Caco-2 (cell line): ENCODE data around the gene ATF6. TPM values are rescaled to one million over a fixed set of nuclear protein-coding genes. Genes with fewer than 3 reads are reported as not detected.

ENCODE experiments used
- BruUV-seq: library from RNA; stranded (reverse); fragments of 400-500 nt; replicated peaks from 2 replicates; lab custom pipeline; 2021; lab: Mats Ljungman, UMichigan
- CTCF ChIA-PET: fragments of 300-600 bp; sonication (Branson Sonifier 250); formaldehyde crosslinking; loops from one replicate; lab custom pipeline; 2022; ENCODE audit warnings: antibody characterized with exemption; lab: Charles Lee
- POLR2A ChIA-PET: fragments of 300-600 bp; sonication (Branson Sonifier 250); formaldehyde crosslinking; loops from one replicate; lab custom pipeline; 2022; ENCODE audit warnings: antibody characterized with exemption; lab: Charles Lee
- DNase-seq, 2 experiments: peaks; one replicate each; pipeline versions ENCODE4 v3.0.0 to v3.0.0-alpha.2; 2020 to 2022
- H3K27me3 ChIP-seq: replicated peaks from 2 replicates; pipeline ENCODE4 v1.6.0; 2011; ENCODE audit warnings: low read length; ENCODE audit not compliant: control insufficient read depth, insufficient read depth
- H3K36me3 ChIP-seq: 2 replicates; pipeline ENCODE4 v1.5.1; 2011; ENCODE audit warnings: low read length; ENCODE audit not compliant: control insufficient read depth, insufficient read depth
- H3K4me1 ChIP-seq: fragments of 250-450 bp; sonication (Bioruptor Pico); 2 replicates; pipeline ENCODE4 v1.5.1; 2020; ENCODE audit warnings: mild to moderate bottlenecking
- H3K4me3 ChIP-seq: 2 replicates; pipeline ENCODE4 v1.5.1; 2011; ENCODE audit warnings: low read depth, mild to moderate bottlenecking, control low read depth, low read length
- H3K9me3 ChIP-seq: fragments of 250-450 bp; sonication (Bioruptor Pico); 2 replicates; pipeline ENCODE4 v1.5.1; 2020; ENCODE audit warnings: mild to moderate bottlenecking, moderate library complexity
- H3K27ac Mint-ChIP-seq: one replicate; pipeline ENCODE4 v1.8.0; 2022; ENCODE audit warnings: mixed read lengths; ENCODE audit not compliant: unreplicated experiment
- H3K27me3 Mint-ChIP-seq: one replicate; pipeline ENCODE4 v1.8.0; 2022; ENCODE audit warnings: mixed read lengths; ENCODE audit not compliant: insufficient read depth, unreplicated experiment
- H3K36me3 Mint-ChIP-seq: one replicate; pipeline ENCODE4 v1.8.0; 2022; ENCODE audit warnings: mild to moderate bottlenecking, mixed read lengths; ENCODE audit not compliant: insufficient read depth, unreplicated experiment
- H3K4me1 Mint-ChIP-seq: one replicate; pipeline ENCODE4 v1.8.0; 2022; ENCODE audit warnings: low read depth, mixed read lengths; ENCODE audit not compliant: unreplicated experiment
- H3K4me3 Mint-ChIP-seq: one replicate; pipeline ENCODE4 v1.8.0; 2022; ENCODE audit warnings: mild to moderate bottlenecking, moderate library complexity, mixed read lengths; ENCODE audit not compliant: unreplicated experiment
- H3K9me3 Mint-ChIP-seq: one replicate; pipeline ENCODE4 v1.8.0; 2022; ENCODE audit warnings: mixed read lengths; ENCODE audit not compliant: unreplicated experiment
- CTCF ChIP-seq, 2 experiments: fragments of 200-600 bp in 1 of 2; IDR thresholded peaks; 1 replicate in 1 of 2; 2 replicates in 1 of 2; pipeline versions ENCODE4 v1.5.1 to v1.8.0; 2011 to 2022; ENCODE audit warnings: antibody characterized with exemption in 1 of 2, control low read depth in 1 of 2, inconsistent platforms in 1 of 2, low read depth in 1 of 2, low read length in 1 of 2, mild to moderate bottlenecking in 1 of 2, moderate library complexity in 1 of 2; ENCODE audit not compliant: insufficient read depth in 1 of 2, severe bottlenecking in 1 of 2, unreplicated experiment in 1 of 2
- intact Hi-C: fragments of 100-400 bp; cut with micrococcal nuclease; formaldehyde crosslinking; loops from one replicate; pipeline ENCODE4 v1.10.0; 2022; ENCODE audit not compliant: unreplicated experiment
- total RNA-seq: library from RNA; stranded (reverse); gene quantifications from 2 replicates; pipeline ENCODE4 v1.2.3, GENCODE V29; 2022

The ATF6 gene
- total RNA-seq, 1 experiment from 2014 or later = 16.4 TPM

- H3K27me3 ChIP-seq = no peaks in the 10 kb centered on the region
- H3K4me1 Mint-ChIP-seq = peaks cover 14% of the 10 kb centered on the region
- TF ChIP-seq CTCF (IDR thresholded peaks at IDR 0.05; ENCODE audit: insufficient read depth in 1 of 2, low read depth in 1 of 2, low read length in 1 of 2, severe bottlenecking in 1 of 2, unreplicated experiment in 1 of 2) = no peak
- BruUV-seq = no TSS peak
- ChIA-PET POLR2A (no interaction called here), CTCF (no interaction called here)
- H3K27ac Mint-ChIP-seq = no peak overlapping the region
- no peaks in the 10 kb centered on the region for H3K36me3 Mint-ChIP-seq
- H3K4me1 ChIP-seq = peaks cover 47% of the 10 kb centered on the region
- H3K9me3 ChIP-seq = no peaks in the 10 kb centered on the region
- DNase-seq = no peak
- H3K9me3 Mint-ChIP-seq = no peaks in the 10 kb centered on the region
- intact Hi-C loops = no loop called here
- H3K36me3 ChIP-seq = no peaks in the 10 kb centered on the region
- no peak overlapping the region for H3K4me3 ChIP-seq
- H3K4me3 Mint-ChIP-seq = no peak overlapping the region
- no peaks in the 10 kb centered on the region for H3K27me3 Mint-ChIP-seq
Measured at GRCh38 chr1:161910604-161911003, 144.5 kb downstream of the ATF6 start.

DNA sequence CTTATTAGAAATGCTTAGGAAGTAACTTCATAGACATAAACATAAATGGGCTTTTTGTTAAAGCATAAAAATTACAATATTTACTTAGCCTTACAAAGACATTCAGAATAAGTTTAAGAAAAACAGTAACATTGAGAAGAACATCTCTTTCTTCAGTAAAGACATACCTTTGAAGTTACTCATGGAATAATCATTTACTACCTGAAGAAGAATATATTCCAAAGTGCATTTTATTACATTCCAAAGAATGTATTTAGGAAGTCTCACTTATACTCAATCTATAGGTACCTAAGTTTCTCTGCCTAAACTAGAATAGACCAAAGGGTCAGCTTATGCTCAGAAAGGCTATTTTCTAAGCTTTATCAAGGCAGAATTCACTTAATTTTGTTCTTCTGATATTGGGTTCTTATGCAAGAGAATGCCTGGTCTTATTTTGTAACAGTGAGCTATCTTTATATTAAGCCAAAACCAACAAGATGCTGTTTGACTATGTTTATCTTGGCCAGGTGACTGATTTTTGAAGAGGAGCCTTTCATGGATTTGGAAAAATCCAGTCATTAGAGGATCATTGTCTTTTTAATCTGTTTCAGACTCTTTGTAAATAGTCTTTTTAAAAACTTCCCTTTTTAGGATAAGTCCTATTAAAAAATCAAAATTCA is 147.5 kb downstream of the ATF6 start:
- TF ChIP-seq CTCF (IDR thresholded peaks at IDR 0.05; ENCODE audit: insufficient read depth in 1 of 2, low read depth in 1 of 2, low read length in 1 of 2, severe bottlenecking in 1 of 2, unreplicated experiment in 1 of 2) = no peak
- Mint-ChIP-seq H3K27ac (peak overlapping the region; percentile 25), H3K4me3 (no peak overlapping the region), H3K36me3 (no peaks in the 10 kb centered on the region), H3K9me3 (no peaks in the 10 kb centered on the region), H3K4me1 (peaks cover 14% of the 10 kb centered on the region), H3K27me3 (no peaks in the 10 kb centered on the region)
- no TSS peak for BruUV-seq
- Histone ChIP-seq H3K4me3 (no peak overlapping the region), H3K36me3 (no peaks in the 10 kb centered on the region), H3K9me3 (no peaks in the 10 kb centered on the region), H3K27me3 (no peaks in the 10 kb centered on the region), H3K4me1 (peaks cover 47% of the 10 kb centered on the region)
- ChIA-PET CTCF (interaction anchor here (0.6 kb wide), 1 partner anchor 501 kb away, joined by 3 read pairs; no protein-coding TSS in a partner anchor), POLR2A (no interaction called here)
- intact Hi-C loops = no loop called here
- peak in 1 of 2 experiments; percentile 22 for DNase-seq

GRCh38 chr1:161914595-161914994 is 148.5 kb downstream of the ATF6 start:
- no peak overlapping the region for H3K27ac Mint-ChIP-seq
- Histone ChIP-seq H3K4me1 (peaks cover 47% of the 10 kb centered on the region), H3K4me3 (no peak overlapping the region), H3K27me3 (no peaks in the 10 kb centered on the region), H3K36me3 (no peaks in the 10 kb centered on the region), H3K9me3 (no peaks in the 10 kb centered on the region)
- ChIA-PET POLR2A (no interaction called here), CTCF (no interaction called here)
- no peaks in the 10 kb centered on the region for H3K9me3 Mint-ChIP-seq
- peaks cover 13% of the 10 kb centered on the region for H3K4me1 Mint-ChIP-seq
- intact Hi-C loops = no loop called here
- BruUV-seq = no TSS peak
- no peak for TF ChIP-seq CTCF (IDR thresholded peaks at IDR 0.05; ENCODE audit: insufficient read depth in 1 of 2, low read depth in 1 of 2, low read length in 1 of 2, severe bottlenecking in 1 of 2, unreplicated experiment in 1 of 2)
- H3K36me3 Mint-ChIP-seq = no peaks in the 10 kb centered on the region
- H3K4me3 Mint-ChIP-seq = no peak overlapping the region
- H3K27me3 Mint-ChIP-seq = no peaks in the 10 kb centered on the region
- no peak for DNase-seq
